HCT116 (cell line): ENCODE results near the gene DZIP3. TPM values are rescaled to one million over a fixed set of nuclear protein-coding genes. Genes with fewer than 3 reads are reported as not detected.

Source experiments
- ATAC-seq: fragments of 200-7000 bp; cut with Tn5 transposase; 2 replicates; pipeline ENCODE4 v1.9.1; 2020; ENCODE audit warnings: mild to moderate bottlenecking, moderate library complexity
- BruUV-seq: library from RNA; stranded (reverse); fragments of 400-500 nt; replicated peaks from 2 replicates; lab custom pipeline; 2021; lab: Mats Ljungman, UMichigan
- CTCF ChIA-PET: fragments of 300-600 bp; sonication (Branson Sonifier 250); formaldehyde crosslinking; loops from one replicate; lab custom pipeline; 2021; ENCODE audit warnings: antibody characterized with exemption; lab: Charles Lee
- POLR2A ChIA-PET: fragments of 300-600, 350-600 bp; sonication (Branson Sonifier 250); formaldehyde crosslinking; loops from one replicate; lab custom pipeline; 2021; ENCODE audit warnings: antibody characterized with exemption; lab: Charles Lee
- RAD21 ChIA-PET, 2 experiments: fragments of 300-600 bp; sonication (Branson Sonifier 250); formaldehyde crosslinking; loops; one replicate each; lab custom pipeline; 2023; ENCODE audit warnings: low total read pairs in 2 of 2; ENCODE audit not compliant: uncharacterized antibody in 2 of 2, unreplicated experiment in 2 of 2, low non-redundant PET in 1 of 2; lab: Charles Lee
- DNase-seq: peaks from one replicate; pipeline ENCODE4 v3.0.0-alpha.2; 2010; ENCODE audit warnings: low read depth, low spot score
- H2AFZ ChIP-seq: fragments of 200-600 bp; shearing (Covaris generic), sonication (generic); 2 replicates; pipeline ENCODE4 v1.6.1; 2017; ENCODE audit warnings: low read depth, mixed run types, mixed read lengths, antibody characterized with exemption, low read length; ENCODE audit not compliant: poor library complexity, severe bottlenecking
- H3K27ac ChIP-seq: 2 replicates; pipeline ENCODE4 v1.5.1; 2012; ENCODE audit warnings: low read depth, low read length
- H3K27me3 ChIP-seq: fragments of 200-600 bp; sonication (generic); 2 replicates; pipeline ENCODE4 v1.6.1; 2016; ENCODE audit warnings: mixed run types, low read length, mixed read lengths; ENCODE audit not compliant: insufficient read depth
- H3K36me3 ChIP-seq, 2 experiments: fragments of 200-500 bp in 1 of 2; fragments of 200-600 bp in 1 of 2; sonication (Bioruptor generic) in 1 of 2; sonication (generic) in 1 of 2; 2 replicates each; pipeline versions ENCODE4 v1.5.1 to v1.6.1; 2014 to 2016; ENCODE audit warnings: low read length in 2 of 2, inconsistent platforms in 1 of 2, mixed read lengths in 1 of 2, mixed run types in 1 of 2; ENCODE audit not compliant: insufficient read depth in 2 of 2, control insufficient read depth in 1 of 2
- H3K4me1 ChIP-seq, 2 experiments: fragments of 200-600 bp in 1 of 2; sonication (generic) in 1 of 2; 2 replicates each; pipeline versions ENCODE4 v1.5.1 to v1.6.1; 2012 to 2017; ENCODE audit warnings: low read length in 2 of 2, inconsistent platforms in 1 of 2, mild to moderate bottlenecking in 1 of 2, mixed read lengths in 1 of 2, mixed run types in 1 of 2, moderate library complexity in 1 of 2; ENCODE audit not compliant: insufficient read depth in 2 of 2, control insufficient read depth in 1 of 2
- H3K4me2 ChIP-seq: fragments of 200-600 bp; sonication (generic); 2 replicates; pipeline ENCODE4 v1.6.1; 2017; ENCODE audit warnings: mixed run types, low read length, mixed read lengths
- H3K4me3 ChIP-seq, 2 experiments: fragments of 200-600 bp in 1 of 2; sonication (generic) in 1 of 2; replicated peaks in 1 of 2; 2 replicates each; pipeline ENCODE4 v1.5.1; 2011 to 2016; ENCODE audit warnings: low read length in 2 of 2, control low read depth in 1 of 2, low read depth in 1 of 2, mild to moderate bottlenecking in 1 of 2, mixed read lengths in 1 of 2, mixed run types in 1 of 2
- H3K79me2 ChIP-seq: fragments of 200-600 bp; sonication (generic); 2 replicates; pipeline ENCODE4 v1.6.1; 2017; ENCODE audit warnings: mild to moderate bottlenecking, mixed run types, low read length, moderate library complexity, mixed read lengths; ENCODE audit not compliant: insufficient read depth
- H3K9ac ChIP-seq: fragments of 200-600 bp; sonication (generic); 2 replicates; pipeline ENCODE4 v1.6.1; 2016; ENCODE audit warnings: low read length, mixed read lengths
- H3K9me2 ChIP-seq: fragments of 200-600 bp; sonication (generic), shearing (Covaris generic); 2 replicates; pipeline ENCODE4 v1.6.1; 2017; ENCODE audit warnings: mixed run types, mild to moderate bottlenecking, moderate library complexity; ENCODE audit not compliant: insufficient read depth
- H3K9me3 ChIP-seq, 2 experiments: fragments of 200-500 bp in 1 of 2; fragments of 200-600 bp in 1 of 2; sonication (Bioruptor generic) in 1 of 2; sonication (generic) in 1 of 2; 2 replicates each; pipeline ENCODE4 v1.6.1; 2014 to 2017; ENCODE audit warnings: low read length in 2 of 2, mixed read lengths in 2 of 2, inconsistent platforms in 1 of 2, low read depth in 1 of 2, mild to moderate bottlenecking in 1 of 2, mixed run types in 1 of 2, moderate library complexity in 1 of 2; ENCODE audit not compliant: control insufficient read depth in 1 of 2, insufficient read depth in 1 of 2
- H4K20me1 ChIP-seq: fragments of 200-600 bp; sonication (generic), shearing (Covaris generic); 2 replicates; pipeline ENCODE4 v1.6.1; 2017; ENCODE audit warnings: mixed run types, mild to moderate bottlenecking, moderate library complexity; ENCODE audit not compliant: insufficient read depth
- ATF3 ChIP-seq: IDR thresholded peaks from 2 replicates; pipeline ENCODE4 v1.6.1; 2012
- CBX3 ChIP-seq: IDR thresholded peaks from 2 replicates; pipeline ENCODE4 v1.6.1; 2012; ENCODE audit warnings: low read depth
- CEBPB ChIP-seq: IDR thresholded peaks from 2 replicates; pipeline ENCODE4 v1.6.1; 2012; ENCODE audit warnings: low read depth
- EGR1 ChIP-seq: IDR thresholded peaks from 2 replicates; pipeline ENCODE4 v1.6.1; 2012; ENCODE audit warnings: low read depth
- ELF1 ChIP-seq: IDR thresholded peaks from 2 replicates; pipeline ENCODE4 v1.6.1; 2012; ENCODE audit warnings: low read depth, borderline replicate concordance
- EZH2phosphoT487 ChIP-seq: fragments of 200-600 bp; IDR thresholded peaks from 2 replicates; pipeline ENCODE4 v1.6.1; 2018; ENCODE audit warnings: antibody characterized with exemption, borderline replicate concordance
- JUND ChIP-seq: IDR thresholded peaks from 2 replicates; pipeline ENCODE4 v1.6.1; 2012
- POLR2A ChIP-seq: IDR thresholded peaks from 2 replicates; pipeline ENCODE4 v1.7.0; 2011; ENCODE audit warnings: borderline replicate concordance; ENCODE audit not compliant: insufficient read depth, insufficient read length; ENCODE audit errors: extremely low read depth
- POLR2AphosphoS5 ChIP-seq: IDR thresholded peaks from 2 replicates; pipeline ENCODE4 v1.6.1; 2011; ENCODE audit warnings: mild to moderate bottlenecking, low read depth, low read length, moderate library complexity
- RAD21 ChIP-seq: IDR thresholded peaks from 2 replicates; pipeline ENCODE4 v1.6.1; 2012; ENCODE audit warnings: low read depth, mild to moderate bottlenecking
- REST ChIP-seq: IDR thresholded peaks from 2 replicates; pipeline ENCODE4 v1.6.1; 2012; ENCODE audit warnings: low read depth
- SRF ChIP-seq: IDR thresholded peaks from 2 replicates; pipeline ENCODE4 v1.6.1; 2012; ENCODE audit warnings: low read depth
- TCF7L2 ChIP-seq: IDR thresholded peaks from 2 replicates; pipeline ENCODE4 v1.7.0; 2011; ENCODE audit warnings: borderline replicate concordance, inconsistent platforms; ENCODE audit not compliant: insufficient read depth, insufficient read length; ENCODE audit errors: extremely low read depth
- YY1 ChIP-seq: IDR thresholded peaks from 2 replicates; pipeline ENCODE4 v1.6.1; 2011; ENCODE audit warnings: low read length, low read depth, moderate library complexity, mild to moderate bottlenecking; ENCODE audit not compliant: insufficient replicate concordance; ENCODE audit errors: extremely low read depth
- ZBTB33 ChIP-seq: IDR thresholded peaks from 2 replicates; pipeline ENCODE4 v1.6.1; 2011; ENCODE audit warnings: mild to moderate bottlenecking, low read length, moderate library complexity; ENCODE audit not compliant: insufficient replicate concordance; ENCODE audit errors: extremely low read depth
- ZFX ChIP-seq: fragments of 450-650 bp; IDR thresholded peaks from 2 replicates; pipeline ENCODE4 v1.6.1; 2017
- intact Hi-C: fragments of 100-400 bp; cut with micrococcal nuclease; formaldehyde crosslinking; loops from 2 replicates; pipeline ENCODE4 v1.10.0; 2022
- total RNA-seq: library from RNA; stranded (reverse); gene quantifications from one replicate; pipeline ENCODE4 v1.2.1, GENCODE V29; 2021; ENCODE audit not compliant: unreplicated experiment

Gene DZIP3
- total RNA-seq, 1 experiment from 2014 or later, result 19.4 TPM

DNA sequence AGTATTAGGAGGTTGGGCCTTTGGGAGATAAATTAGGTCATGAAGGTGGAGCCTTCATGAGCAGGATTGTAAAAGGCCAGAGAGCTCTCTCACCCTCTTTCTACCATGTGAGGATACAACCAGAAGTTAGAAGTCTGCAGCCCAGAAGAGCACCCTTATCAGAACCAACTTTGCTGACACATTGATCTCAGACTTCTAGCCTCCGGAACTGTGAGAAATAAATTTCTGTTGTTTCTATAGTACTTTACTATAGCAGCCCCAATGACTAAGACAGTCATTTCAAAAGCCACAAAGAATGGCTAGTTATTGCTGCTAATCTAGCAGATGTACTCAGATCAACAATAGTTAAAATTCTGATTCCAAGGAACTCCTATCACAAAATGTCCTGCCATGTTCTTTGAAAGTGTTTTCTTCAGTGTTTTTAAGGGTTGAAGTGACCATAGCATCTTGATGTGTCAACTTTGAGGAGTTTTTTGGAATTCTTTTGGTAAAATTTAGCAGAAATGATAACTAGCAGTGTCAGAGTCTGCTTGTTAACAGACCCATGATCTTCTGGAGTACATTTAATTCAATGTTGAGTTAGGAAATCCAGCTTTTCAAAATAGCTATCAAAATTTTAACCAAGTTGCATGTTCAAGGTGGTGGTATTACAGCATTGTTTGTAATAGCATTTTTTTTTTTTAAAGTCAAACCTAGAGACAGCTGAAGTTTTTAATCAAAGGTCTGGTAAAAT lies 10.3 kb downstream of the DZIP3 start:
- CTCF ChIA-PET, result no interaction called here
- BruUV-seq, result no TSS peak

More for the DNA sequence above, 10.3 kb downstream of the DZIP3 start:
- ChIA-PET RAD21 (interaction anchor here in 1 of 2 experiments (0.6 kb wide), 1 partner anchor 35 kb away, joined by 3 read pairs; no protein-coding TSS in a partner anchor), POLR2A (interaction anchor here (2.1 kb wide), 1 partner anchor 10 kb away, joined by 11 read pairs; the partner anchor contains the start of genes CIP2A and DZIP3)
- H3K27me3 ChIP-seq, result no peaks in the 10 kb centered on the region
- intact Hi-C loops, result no loop called here
- no peaks in the 10 kb centered on the region for H3K9me2 ChIP-seq
- H3K9me3 ChIP-seq, result no peaks in the 10 kb centered on the region
- ATAC-seq (no peak), DNase-seq (no peak)
- no peak overlapping the region for H3K9ac ChIP-seq
- H4K20me1 ChIP-seq, result no peaks in the 10 kb centered on the region
- H3K27ac ChIP-seq, result no peak overlapping the region
- TF ChIP-seq ATF3 (no peak), ZBTB33 (no peak), SRF (no peak), ELF1 (no peak), POLR2A (no peak), YY1 (no peak), ZFX (no peak), RAD21 (no peak), POLR2AphosphoS5 (no peak), EZH2phosphoT487 (no peak), CEBPB (no peak), CBX3 (no peak), EGR1 (no peak), REST (no peak), TCF7L2 (no peak), JUND (no peak)
- no peak overlapping the region for H3K4me3 ChIP-seq
- H3K36me3 ChIP-seq, result 0 out of 4 replicates have a peak, but pooled peaks cover 0 to 3% of the 10 kb centered on the region in 2 experiments
- H2AFZ ChIP-seq, result no peak overlapping the region
- no peak overlapping the region for H3K4me2 ChIP-seq
- no peaks in the 10 kb centered on the region for H3K4me1 ChIP-seq
- H3K79me2 ChIP-seq, result no peaks in the 10 kb centered on the region
